GM19238 (cell line): ENCODE measurements around the gene WDR88.
"Not testable (repeated sequence)": the region's sequence is repeated elsewhere in the genome, so short reads cannot be mapped to it uniquely, and the experiment has no call there.

ENCODE experiments used
- DNase-seq: peaks from one replicate; pipeline ENCODE4 v3.0.0; 2011; ENCODE audit warnings: low spot score; ENCODE audit not compliant: insufficient read length

WDR88 gene

DNA sequence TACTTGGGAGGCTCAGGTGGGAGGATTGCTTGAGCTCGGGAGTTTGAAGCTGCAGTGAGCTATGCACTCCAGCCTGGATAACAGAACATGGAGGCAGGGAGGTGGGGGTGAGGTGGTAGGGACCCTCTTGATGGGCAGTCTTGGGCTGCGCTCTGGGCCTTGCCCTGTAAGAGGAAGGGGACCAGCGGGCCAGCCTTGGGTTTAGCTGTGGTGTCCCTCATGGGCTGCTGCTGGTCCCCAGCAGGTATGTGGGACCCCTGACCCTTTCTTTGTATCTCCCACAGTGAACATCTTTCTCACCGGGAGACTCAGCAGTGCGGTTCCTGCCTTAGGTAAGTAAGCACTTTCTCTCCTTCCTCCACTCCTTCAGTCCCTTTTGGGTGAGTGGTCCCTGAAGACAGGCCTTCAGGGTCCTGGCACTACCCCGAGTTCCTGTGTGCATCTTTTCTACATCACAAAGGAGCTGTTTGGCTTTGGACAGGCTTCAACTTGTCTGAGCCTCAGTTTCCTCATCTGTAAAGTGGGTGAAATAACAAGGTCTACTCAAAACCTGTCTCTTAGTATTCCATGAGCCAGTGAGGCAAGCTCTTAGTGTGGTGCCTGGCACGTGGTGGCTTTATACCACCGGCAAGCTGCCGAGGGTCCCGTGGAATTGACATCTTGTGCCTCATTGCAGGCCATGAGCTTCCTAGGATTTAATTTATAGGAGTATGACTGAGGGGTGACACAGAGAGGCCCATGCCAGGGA is 64.7 kb downstream of the WDR88 start:
- DNase-seq = no peak

DNA sequence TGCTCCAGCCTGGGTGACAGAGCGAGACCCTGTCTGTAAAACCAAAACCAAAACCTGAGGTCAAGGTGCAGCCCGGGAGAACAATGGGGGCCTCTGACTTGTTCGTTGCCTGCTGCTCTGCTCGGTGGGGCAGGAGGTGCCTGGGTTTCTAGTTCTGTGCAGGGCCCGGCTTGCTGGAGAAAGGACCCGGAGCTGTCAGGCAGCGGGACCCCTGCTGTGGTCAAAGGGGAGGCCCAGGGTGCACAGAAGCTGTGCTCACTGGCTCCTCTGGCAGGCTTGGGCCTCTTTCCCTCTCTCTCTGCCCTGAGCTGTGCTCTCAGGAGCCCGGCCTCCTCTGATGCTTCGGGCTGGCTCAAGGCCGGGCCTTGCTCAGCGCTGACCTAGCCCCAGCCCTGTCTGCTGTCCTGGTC is 65.7 kb downstream of the WDR88 start:
- DNase-seq = no peak

DNA sequence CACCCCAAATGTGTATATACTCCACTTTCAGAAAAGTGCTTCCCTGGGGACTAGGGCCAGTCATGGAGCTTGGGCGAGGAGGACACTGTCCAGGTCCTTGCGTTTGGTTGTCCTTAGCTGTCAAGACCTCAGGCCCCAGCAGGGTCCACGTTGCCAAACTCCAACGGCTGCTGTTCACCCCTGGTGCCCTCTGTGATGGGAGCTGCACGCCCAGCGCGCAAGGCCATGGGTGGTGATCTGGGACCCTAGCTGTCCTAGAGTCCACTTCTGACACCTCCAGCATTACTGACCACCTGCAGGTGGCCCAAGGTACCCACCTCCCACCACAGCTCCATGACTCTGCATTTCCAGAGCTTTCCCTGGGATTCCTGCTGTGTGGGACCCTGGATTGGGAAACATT is 66.3 kb downstream of the WDR88 start:
- no peak for DNase-seq

DNA sequence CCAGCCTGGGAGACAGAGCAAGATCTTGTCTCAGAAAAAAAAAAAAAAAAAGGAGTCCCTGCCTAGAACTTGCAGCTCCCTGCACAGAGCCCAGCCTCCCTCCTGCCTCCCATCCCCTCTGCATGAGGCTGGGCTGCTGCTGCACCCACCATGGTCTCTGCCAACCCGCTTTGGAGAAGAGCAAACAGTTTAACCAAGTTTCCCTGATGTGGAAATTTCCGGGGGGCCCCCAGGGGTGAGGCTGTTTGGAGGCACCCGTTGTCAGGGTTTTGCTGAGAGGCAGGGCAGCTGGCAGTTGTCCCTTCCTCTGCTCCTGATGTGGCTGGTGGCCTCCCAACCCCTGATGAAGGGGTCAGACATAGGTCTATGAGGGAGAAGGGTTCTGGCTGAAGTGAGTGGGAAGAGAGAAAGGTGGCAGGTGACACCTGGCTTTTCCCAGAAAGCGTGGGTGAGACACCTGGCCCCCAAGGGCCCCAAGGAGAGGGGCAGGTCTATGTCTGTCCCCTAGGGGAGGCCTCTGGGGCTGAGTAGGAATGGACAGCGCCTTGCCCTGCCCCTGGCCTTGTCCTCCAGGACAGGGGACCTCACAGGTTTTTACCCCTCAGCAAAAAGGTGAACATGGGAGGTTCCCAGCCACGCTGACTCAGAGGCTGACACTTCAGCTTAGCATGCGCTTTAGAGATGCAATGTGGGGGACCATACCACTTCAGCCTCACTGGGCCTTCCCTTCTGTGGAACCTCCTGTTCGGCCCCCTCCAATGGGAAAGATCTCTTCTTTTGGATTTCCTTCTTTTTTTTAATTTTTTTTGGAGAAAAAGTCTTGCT is 67.7 kb downstream of the WDR88 start:
- DNase-seq = no peak

DNA sequence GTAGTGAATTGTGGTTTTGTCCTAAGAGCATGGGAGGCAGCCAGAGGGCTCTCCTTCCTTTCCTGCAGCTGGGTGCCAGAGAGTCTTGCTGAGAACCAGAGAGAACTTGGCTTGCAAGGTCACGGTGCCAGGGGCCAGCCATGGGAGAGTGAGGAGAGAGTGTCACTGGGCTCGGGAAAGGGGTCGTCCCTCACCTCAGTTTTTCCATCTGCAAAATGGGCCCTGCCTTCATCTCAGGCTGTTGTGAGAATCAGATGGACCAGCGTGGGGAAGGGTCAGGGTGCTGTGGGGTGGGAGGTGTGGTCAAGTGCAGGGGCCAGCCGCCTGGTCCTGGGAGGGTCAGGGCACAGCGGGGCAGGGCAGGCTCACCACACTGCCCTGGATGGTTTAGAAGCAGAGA is 69.6 kb downstream of the WDR88 start:
- DNase-seq = no peak

DNA sequence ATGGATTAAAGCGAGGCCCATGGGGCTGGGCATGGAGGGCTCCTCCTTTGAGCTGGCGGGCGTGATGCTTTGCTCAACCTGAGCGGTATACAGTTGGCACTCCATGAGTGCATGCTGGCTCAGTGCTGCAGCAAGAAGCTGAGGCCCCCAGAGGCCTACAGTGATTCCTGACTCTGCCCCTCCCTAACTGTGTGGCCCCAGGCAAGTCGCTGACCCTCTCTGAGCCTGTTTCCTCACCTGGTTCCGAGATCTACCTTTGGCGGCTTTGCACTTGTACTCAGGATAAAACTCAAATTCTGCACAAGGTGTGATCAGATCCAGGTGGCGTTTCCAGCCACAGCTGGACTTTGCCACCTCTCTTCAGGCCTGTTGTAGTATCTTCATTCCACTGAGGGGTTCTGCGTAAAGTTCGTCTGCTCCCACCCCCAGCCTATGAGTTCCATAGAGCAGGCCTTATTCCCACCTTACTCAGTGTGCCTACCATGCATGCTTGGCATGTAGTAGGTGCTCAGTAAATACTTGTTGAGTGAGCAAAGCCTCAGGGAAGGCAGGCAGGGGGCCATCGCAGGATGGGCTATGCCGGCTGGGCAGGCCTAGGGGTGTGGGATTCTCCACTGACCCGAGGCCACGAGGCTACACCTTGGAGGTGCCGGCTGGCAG is 70.1 kb downstream of the WDR88 start:
- no peak for DNase-seq

DNA sequence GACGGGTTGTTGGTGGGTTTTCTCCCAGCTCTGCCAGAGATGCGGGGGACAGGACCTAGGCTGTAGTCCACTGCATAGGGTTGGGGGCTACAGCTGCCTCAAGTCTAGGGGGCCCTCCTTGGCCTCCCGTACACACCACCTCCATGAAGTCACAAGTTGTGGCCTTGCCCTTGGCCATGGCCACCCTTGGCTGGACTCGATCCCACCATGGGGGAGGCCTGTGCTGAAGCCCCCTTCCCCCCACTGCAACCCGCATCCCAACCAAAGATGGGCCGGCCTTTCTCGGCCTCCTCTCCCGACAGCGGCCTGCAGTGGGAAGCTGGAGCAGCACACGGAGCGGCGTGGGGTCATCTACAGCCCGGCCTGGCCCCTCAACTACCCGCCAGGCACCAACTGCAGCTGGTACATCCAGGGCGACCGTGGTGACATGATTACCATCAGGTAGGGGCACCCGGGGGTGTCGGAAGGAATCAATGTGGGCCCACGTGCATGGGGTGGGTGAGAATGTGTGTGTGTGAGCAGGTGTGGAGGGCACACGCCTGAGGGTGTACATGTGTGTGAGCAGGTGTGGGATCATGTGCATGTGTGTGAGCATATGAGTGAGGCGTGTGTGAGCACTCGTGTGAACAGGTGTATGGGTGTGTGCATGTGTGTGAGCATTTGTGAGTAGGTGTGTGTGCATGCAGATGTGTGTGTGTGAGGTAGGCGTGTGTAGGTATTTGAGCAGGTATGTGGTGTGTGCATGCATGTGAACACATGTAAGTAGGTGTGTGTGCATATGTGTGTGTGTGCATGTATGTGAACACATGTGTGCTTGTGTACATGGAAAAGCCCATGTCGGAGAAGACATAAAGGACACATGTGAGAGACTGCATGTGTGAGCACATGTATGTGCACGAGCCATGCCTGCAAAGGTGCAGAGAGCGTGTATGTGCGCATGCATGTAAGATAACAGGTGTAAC is 70.9 kb downstream of the WDR88 start:
- no peak for DNase-seq

DNA sequence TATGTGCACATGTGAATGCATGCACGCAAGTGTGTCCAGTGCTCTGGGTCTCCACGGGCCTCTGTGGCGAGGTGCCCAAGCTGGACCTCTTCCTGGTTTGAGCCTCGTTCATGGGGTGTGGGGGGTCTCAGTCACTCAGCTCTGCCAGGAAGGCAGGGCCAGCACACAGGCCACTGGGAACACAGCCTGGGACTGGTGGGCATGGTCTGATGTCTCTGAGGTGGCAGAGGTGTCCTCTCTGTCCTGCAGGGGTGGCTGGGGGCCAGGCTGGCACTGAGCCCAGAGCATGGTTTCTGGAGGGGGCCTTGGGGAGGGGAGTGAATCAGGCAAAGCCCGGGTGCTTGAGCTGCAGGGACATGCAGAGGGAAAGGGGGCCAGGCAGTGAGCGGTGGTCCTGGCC is 71.6 kb downstream of the WDR88 start:
- DNase-seq = no peak

DNA sequence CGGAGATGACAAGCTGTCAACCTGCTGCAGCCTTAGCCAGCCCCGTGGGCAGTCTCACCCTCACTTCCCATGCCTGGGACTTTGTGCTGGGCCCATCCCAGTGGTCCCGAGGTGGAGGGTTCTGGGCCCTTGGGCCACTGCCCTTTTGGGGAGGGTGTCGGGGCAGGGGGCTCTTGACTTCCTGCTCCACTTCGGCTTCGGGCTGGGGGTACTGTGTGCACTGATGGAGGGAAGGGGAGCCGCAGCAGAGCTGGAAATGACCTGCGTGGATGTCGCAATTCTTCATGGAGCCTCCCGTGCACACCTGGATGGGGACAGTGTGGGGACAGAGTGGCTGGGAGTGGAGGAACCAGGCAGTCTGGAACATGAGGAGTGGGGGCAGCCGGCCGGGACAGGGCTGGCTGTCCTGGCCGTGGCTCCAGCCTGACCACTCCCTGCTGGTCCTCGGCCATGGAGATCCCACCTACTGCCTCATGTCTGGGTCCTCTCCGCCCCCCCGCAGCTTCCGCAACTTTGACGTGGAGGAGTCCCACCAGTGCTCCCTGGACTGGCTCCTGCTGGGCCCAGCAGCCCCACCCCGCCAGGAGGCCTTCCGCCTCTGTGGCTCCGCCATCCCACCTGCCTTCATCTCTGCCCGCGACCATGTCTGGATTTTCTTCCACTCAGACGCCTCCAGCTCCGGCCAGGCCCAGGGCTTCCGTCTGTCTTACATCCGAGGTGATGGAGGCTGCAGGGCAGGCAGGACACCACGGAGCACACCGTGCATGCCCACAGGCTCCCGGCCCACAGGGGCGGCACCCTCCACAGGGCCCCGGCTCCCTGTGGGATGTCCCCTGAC is 72.4 kb downstream of the WDR88 start:
- DNase-seq = no peak

DNA sequence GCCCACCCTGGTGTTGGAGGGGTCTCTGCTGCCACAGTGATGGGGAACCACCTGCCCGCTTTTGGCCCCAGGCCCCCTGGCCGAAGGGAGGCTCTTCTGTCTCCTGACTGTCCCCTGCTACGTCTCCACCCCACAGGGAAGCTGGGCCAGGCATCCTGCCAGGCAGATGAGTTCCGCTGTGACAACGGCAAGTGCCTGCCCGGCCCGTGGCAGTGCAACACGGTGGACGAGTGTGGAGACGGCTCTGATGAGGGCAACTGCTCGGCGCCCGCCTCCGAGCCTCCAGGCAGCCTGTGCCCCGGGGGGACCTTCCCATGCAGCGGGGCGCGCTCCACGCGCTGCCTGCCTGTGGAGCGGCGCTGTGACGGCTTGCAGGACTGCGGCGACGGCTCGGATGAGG is 73.2 kb downstream of the WDR88 start:
- DNase-seq = no peak

DNA sequence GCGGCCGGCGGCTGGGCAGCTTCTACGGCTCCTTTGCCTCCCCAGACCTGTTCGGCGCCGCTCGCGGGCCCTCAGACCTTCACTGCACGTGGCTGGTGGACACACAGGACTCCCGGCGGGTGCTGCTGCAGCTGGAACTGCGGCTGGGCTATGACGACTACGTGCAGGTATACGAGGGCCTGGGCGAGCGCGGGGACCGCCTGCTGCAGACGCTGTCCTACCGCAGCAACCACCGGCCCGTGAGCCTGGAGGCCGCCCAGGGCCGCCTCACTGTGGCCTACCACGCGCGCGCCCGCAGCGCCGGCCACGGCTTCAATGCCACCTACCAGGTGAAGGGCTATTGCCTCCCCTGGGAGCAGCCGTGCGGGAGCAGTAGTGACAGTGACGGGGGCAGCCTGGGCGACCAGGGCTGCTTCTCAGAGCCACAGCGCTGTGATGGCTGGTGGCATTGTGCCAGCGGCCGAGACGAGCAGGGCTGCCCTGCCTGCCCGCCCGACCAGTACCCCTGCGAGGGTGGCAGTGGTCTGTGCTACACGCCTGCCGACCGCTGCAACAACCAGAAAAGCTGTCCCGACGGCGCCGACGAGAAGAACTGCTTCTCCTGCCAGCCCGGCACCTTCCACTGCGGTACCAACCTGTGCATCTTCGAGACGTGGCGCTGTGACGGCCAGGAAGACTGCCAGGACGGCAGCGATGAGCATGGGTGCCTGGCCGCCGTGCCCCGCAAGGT is 73.8 kb downstream of the WDR88 start:
- DNase-seq = no peak

DNA sequence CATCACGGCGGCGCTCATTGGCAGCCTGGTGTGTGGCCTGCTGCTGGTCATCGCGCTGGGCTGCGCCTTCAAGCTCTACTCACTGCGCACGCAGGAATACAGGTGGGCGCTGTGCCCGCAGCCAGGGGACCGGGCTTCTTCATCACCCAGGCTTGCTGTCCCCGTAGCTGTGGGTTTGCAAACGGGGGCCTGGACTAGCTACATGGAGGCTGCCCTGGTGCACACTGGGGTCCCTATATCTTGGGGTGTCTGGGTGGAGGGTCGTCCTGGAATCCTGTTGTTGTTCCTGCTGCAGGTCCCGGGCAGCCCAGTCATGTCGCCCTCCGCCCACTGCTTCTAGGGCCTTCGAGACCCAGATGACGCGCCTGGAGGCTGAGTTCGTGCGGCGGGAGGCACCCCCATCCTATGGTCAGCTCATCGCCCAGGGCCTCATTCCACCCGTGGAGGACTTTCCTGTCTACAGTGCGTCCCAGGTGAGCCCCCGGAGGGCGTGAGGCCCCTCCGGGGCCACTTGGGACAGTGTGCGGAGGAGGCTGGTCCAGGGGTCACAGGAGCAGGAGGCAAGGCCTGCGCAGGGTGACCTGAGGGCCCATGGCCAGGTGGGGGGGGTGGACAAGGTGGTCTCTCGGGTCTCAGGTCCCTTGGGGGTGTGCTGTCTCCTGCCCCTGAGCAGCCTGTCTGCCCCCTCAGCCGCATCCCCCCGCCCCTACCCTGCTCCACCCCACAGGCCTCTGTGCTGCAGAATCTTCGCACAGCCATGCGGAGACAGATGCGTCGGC is 74.5 kb downstream of the WDR88 start:
- DNase-seq = no peak

DNA sequence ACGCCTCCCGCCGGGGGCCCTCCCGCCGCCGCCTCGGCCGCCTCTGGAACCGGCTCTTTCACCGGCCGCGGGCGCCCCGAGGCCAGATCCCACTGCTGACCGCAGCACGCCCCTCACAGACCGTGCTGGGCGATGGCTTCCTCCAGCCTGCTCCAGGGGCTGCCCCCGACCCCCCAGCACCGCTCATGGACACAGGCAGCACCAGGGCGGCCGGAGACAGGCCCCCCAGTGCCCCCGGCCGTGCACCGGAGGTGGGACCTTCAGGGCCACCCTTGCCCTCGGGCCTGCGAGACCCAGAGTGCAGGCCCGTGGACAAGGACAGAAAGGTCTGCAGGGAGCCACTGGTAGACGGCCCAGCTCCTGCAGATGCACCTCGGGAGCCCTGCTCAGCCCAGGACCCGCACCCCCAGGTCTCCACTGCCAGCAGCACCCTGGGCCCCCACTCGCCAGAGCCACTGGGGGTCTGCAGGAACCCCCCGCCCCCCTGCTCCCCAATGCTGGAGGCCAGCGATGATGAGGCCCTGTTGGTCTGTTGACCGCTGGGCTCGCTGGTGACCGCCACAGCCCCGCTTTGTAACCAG is 75.2 kb downstream of the WDR88 start:
- DNase-seq = no peak

DNA sequence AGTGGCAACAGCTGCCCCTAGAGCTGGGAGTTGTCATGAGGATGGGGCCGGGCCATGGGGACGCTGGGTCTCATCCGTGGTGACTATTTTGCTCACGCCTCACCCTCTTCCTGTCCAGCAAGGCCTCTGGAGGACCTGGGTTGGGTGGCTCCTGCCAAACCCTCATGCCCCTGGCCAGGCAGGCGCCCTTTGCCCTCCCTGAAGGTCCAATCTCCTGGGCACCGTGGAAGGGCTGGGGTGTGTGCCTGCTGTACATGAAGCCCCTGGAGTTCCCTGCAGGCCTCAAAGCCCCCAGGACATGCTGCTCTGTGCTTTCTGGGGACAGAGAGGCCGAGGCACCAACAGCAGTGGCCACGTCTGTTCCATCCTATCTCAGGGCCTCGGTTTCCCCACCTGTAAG is 76.0 kb downstream of the WDR88 start:
- DNase-seq = no peak

DNA sequence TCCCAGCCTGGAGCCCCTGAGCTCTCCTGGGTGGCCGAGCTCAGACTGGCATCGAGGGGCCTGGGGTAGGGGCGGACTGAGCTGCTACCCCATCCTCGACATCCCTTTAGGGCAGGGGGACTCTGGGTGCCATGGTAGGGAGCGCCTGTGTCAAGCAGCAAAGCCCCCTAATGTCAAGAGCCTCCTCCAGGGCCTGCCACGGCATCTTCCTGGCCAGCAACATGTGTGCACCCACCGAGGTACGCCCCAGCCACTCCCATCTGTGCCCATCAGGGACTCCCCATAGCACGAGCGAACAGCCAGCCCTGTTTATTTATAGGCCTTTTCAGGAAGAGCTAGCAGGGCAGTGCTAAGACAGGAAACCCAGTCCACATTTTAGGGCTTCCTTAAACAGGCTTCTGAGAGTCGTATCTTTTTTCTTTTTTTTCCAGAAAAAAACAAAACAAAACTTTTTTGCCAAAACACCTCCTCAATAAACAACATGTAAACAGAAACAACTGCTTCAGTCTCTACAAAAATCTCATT is 76.5 kb downstream of the WDR88 start:
- no peak for DNase-seq

DNA sequence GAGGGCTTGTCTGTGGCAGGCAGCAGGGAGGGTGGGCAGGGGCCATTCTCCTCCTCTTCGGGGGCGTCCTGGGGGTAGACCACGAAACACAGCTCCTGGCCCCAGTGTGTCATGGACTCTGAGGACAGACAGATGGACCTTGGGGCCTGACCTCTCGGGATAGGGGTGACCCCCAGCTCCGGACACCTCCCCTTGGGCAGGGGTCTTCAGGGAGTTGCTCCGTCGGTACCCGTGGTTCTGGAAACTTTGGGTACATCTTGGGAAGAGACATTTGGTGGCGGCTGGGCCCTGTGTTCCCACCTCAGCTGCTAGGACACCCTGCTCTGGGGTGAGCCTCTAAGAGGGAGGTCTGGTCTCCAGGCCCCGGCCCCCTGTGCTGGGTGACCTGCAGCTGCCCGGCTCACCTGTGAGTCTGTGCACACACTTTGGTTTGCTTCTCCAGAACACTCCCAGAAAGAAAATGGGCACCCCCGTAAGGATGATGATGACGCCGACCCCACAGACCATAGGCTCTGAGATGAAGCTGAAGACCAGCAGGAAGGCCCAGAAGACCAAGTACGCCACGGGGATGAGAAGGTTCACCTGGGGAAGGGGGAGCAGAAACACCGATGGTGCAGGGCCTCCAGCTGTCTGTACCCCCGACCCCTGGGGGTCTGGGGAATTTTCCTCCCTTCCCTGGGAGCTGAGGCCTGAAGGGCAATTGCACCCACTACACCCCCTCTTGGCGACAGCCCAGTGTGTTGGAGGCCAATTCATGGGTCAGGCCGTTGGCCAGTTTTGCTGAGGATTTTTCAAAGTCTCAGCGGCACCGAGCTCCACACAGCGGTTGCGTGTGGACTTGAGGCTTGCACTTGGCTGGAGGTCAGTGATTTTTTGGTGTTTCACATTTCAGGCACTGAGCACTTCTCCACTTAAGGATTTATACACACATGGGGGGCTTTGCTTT is 77.3 kb downstream of the WDR88 start:
- no peak for DNase-seq

DNA sequence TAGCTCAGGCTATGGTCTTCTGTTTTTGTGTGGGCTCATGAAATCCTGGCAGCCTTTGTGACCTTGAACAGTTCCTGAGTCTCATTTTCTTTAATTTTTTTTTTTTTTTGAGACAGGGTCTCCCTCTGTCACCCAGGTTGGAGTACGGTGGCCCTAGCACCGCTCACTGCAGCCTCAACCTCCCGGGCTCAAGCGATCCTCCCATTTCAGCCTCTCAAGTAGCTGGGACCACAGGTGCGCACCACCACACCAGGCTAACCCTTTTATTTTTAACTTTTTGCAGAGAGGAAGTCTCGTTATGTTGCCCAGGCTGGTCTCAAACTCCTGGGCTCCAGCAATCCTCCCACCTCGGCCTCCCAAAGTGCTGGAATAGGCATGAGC is 77.9 kb downstream of the WDR88 start:
- DNase-seq = not testable (repeated sequence)
